Muscle layer of duodenum (tissue), 2 donors: Measurements from ENCODE around the gene PTPN3.

Experiments
- H3K27ac ChIP-seq: one replicate; pipeline ENCODE4 v1.7.0; 2013; ENCODE audit warnings: mild to moderate bottlenecking, low read length
- H3K27me3 ChIP-seq: one replicate; pipeline ENCODE4 v1.7.0; 2013; ENCODE audit warnings: low read depth, mild to moderate bottlenecking, control low read depth, low read length
- H3K36me3 ChIP-seq, 2 donors: one replicate each; pipeline ENCODE4 v1.7.0; 2013; ENCODE audit warnings: low read length in 2 of 2, control low read depth in 1 of 2, mild to moderate bottlenecking in 1 of 2; ENCODE audit not compliant: insufficient read depth in 2 of 2, control insufficient read depth in 1 of 2
- H3K4me1 ChIP-seq, 2 donors: one replicate each; pipeline ENCODE4 v1.7.0; 2013; ENCODE audit warnings: low read length in 2 of 2, mild to moderate bottlenecking in 2 of 2, control low read depth in 1 of 2, moderate library complexity in 1 of 2; ENCODE audit not compliant: insufficient read depth in 2 of 2, control insufficient read depth in 1 of 2
- H3K4me3 ChIP-seq, 2 donors: one replicate each; pipeline ENCODE4 v1.7.0; 2013; ENCODE audit warnings: low read length in 2 of 2, low read depth in 1 of 2, mild to moderate bottlenecking in 1 of 2
- H3K9me3 ChIP-seq, 2 donors: one replicate each; pipeline ENCODE4 v1.7.0; 2013; ENCODE audit warnings: low read length in 2 of 2, control low read depth in 1 of 2, mild to moderate bottlenecking in 1 of 2; ENCODE audit not compliant: control insufficient read depth in 1 of 2
- donor health status: healthy.

Gene PTPN3

GRCh38 chr9:109488351-109488750 is 9.8 kb downstream of the PTPN3 start:
- Histone ChIP-seq H3K4me3 (no peak overlapping the region), H3K36me3 (no peaks in the 10 kb centered on the region), H3K9me3 (no peaks in the 10 kb centered on the region), H3K4me1 (no peaks in the 10 kb centered on the region), H3K27ac (no peak overlapping the region), H3K27me3 (peaks cover 4% of the 10 kb centered on the region)

DNA sequence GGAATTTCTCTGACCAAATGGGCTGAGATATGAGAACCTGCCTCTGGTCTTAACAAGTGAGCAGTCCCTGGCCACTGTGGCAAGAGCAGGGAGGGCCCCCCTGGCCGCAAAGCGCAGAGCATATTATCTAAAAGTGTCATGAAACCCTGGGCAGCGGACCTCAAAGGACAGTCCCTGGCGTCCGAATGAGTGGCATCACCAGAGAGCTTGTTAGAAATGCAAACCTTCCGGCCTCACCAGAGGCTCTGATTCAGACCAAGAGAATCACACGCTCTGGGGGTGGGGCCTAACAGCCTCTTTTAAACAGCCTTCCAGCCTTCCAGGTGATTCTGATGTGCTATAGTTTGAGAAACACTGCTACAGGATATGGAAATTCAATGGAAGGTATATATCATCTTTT is 10.9 kb downstream of the PTPN3 start:
- Histone ChIP-seq H3K27me3 (peaks cover 2% of the 10 kb centered on the region), H3K9me3 (no peaks in the 10 kb centered on the region), H3K4me1 (no peaks in the 10 kb centered on the region), H3K27ac (no peak overlapping the region), H3K4me3 (no peak overlapping the region), H3K36me3 (no peaks in the 10 kb centered on the region)

DNA sequence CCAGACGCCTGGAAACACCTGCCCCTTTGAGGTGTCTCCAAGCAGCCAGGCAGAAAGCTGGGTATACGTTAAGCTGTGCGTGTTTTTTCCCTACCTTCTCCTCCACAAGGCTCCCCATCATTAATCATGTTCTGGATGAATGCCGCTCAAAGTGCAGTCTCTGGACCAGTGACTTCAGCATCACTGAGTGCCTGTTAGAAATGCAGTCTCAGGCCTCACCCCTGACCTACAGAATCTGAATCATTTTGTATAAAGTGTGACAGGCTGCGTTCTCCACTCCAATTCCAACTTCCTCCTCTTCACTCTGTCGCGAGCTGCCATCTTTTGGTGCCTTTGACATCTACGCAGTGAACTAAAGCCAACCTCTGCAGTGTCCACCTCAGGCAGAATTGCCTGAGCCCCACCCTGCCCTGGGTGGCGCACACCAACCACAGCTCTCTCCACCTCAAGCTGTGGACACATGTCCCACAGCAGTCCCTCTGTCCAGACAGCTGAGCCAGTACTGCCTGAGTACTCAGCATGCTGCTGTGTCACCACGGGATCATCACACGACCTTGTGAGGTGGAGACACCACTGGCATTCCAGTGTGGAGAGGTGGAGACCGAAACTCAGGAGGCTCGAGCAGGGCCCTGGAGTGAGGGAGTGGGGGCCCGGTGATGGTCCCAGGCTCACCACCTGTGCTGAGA is 14.2 kb downstream of the PTPN3 start:
- Histone ChIP-seq H3K4me3 (no peak overlapping the region), H3K9me3 (no peaks in the 10 kb centered on the region), H3K27me3 (no peaks in the 10 kb centered on the region), H3K27ac (no peak overlapping the region), H3K36me3 (no peaks in the 10 kb centered on the region), H3K4me1 (no peaks in the 10 kb centered on the region)

DNA sequence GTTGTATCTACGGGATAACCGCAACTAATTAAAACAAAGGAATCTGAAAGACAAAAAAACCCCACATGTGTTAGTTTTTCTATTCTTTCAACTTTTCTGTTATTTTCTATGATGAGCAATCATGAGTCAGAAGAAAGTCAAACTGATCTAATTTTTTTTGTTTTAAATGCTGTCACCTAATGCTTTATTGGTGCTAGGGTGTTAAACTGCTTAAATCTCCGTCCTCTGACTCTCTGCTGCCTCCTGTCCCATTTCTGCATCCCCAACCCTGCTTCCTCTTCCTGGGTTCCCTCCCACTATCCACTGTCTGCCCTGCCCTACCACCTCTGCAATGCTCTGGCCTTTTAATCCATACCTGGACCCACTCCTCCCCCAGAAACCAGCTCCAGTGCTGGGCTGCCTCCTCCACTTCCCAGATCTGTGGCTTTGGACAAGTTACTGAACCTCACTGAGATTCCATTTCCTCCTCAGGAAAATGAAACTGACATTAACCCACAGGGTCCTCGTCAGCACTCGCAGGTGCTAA is 15.7 kb downstream of the PTPN3 start:
- H3K27me3 ChIP-seq, result no peaks in the 10 kb centered on the region
- no peak overlapping the region for H3K27ac ChIP-seq
- H3K9me3 ChIP-seq, result no peaks in the 10 kb centered on the region
- H3K36me3 ChIP-seq, result no peaks in the 10 kb centered on the region
- H3K4me1 ChIP-seq, result no peaks in the 10 kb centered on the region
- no peak overlapping the region for H3K4me3 ChIP-seq

GRCh38 chr9:109481856-109482255 is 16.3 kb downstream of the PTPN3 start:
- Histone ChIP-seq H3K27ac (no peak overlapping the region), H3K36me3 (no peaks in the 10 kb centered on the region), H3K4me3 (no peak overlapping the region), H3K4me1 (no peaks in the 10 kb centered on the region), H3K9me3 (no peaks in the 10 kb centered on the region), H3K27me3 (no peaks in the 10 kb centered on the region)

DNA sequence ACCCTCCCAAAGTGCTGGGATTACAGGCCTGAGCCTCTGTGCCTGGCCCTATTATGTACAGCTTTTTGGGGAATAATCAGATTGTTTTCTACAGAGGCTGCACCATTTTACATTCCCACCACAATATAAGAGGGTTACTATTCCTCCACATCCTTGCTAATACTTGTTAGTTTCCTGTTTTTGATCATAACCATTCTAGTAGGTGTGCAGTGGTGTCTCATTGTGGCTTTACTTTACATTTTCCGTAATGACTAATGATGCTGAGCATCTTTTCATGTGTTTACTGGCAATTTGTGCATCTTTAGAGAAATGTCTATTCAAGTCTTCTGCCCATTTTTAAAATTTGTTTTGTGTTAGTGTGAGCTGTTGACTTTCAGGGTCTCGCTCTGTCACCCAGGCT is 18.3 kb downstream of the PTPN3 start:
- no peak overlapping the region for H3K27ac ChIP-seq
- H3K4me1 ChIP-seq, result peaks cover 0 to 4% of the 10 kb centered on the region in 2 donors
- no peak overlapping the region for H3K4me3 ChIP-seq
- no peaks in the 10 kb centered on the region for H3K36me3 ChIP-seq
- no peaks in the 10 kb centered on the region for H3K27me3 ChIP-seq
- no peaks in the 10 kb centered on the region for H3K9me3 ChIP-seq

DNA sequence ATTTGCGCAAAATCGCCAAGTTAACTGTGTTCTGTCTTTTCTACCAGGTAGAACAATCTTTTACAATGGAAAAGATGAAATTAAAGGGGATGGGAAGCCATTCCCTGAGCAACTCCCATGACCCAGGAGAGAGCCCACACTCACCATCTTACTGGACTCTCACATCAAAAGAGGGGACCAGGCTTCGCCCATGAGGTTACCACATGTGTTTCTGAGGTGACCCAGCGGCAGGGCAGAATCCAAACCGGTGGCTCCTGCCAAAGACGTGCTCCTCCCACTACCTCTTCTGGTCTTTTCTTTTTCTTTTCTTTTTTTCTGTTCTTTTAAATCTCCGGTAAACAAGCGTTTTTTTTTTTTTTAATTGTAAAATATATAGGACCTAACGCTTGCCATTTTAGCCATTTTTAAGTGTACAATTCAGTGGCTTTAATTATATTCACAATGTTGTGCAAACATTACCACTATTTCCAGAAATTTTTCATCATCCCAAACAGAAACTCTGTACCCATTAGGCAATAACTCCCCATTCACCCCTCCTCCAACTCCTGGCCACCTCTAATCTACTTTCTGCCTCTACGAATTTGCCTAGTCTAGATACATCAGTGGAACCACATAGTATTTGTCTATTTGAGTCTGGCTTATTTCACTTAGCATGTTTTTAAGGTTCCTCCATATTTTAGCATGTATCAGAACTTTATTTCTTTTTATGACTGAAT is 19.3 kb downstream of the PTPN3 start:
- Histone ChIP-seq H3K4me1 (peaks cover 0 to 4% of the 10 kb centered on the region in 2 donors), H3K27ac (no peak overlapping the region), H3K36me3 (no peaks in the 10 kb centered on the region), H3K4me3 (no peak overlapping the region), H3K9me3 (no peaks in the 10 kb centered on the region), H3K27me3 (no peaks in the 10 kb centered on the region)

DNA sequence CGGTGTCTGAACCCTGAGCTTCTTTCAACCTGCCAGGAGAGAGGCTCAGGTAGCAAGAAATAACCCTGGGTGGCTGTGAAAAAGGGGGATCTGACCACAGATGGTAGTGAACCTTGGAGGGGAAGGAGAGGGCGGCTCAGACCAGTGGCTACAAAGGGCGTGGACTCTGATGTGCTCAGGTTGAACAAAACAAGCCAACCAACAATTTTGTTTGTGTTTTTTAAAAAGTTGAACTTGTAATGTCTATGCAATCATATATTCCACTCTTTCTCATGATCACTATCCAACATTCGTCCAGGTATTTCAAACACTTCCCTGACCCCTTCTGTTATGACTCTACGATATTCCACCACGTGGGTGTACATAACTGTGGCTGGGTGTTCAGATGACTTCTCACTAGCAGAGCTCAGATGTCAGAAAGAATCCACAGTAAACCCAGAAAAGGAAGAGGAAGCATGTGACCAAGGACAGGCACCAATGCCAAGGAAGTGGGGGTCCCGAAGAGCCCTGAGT is 20.0 kb downstream of the PTPN3 start:
- Histone ChIP-seq H3K4me1 (peaks cover 0 to 4% of the 10 kb centered on the region in 2 donors), H3K27me3 (no peaks in the 10 kb centered on the region), H3K4me3 (no peak overlapping the region), H3K9me3 (no peaks in the 10 kb centered on the region), H3K27ac (peak overlapping the region; percentile 35), H3K36me3 (no peaks in the 10 kb centered on the region)

DNA sequence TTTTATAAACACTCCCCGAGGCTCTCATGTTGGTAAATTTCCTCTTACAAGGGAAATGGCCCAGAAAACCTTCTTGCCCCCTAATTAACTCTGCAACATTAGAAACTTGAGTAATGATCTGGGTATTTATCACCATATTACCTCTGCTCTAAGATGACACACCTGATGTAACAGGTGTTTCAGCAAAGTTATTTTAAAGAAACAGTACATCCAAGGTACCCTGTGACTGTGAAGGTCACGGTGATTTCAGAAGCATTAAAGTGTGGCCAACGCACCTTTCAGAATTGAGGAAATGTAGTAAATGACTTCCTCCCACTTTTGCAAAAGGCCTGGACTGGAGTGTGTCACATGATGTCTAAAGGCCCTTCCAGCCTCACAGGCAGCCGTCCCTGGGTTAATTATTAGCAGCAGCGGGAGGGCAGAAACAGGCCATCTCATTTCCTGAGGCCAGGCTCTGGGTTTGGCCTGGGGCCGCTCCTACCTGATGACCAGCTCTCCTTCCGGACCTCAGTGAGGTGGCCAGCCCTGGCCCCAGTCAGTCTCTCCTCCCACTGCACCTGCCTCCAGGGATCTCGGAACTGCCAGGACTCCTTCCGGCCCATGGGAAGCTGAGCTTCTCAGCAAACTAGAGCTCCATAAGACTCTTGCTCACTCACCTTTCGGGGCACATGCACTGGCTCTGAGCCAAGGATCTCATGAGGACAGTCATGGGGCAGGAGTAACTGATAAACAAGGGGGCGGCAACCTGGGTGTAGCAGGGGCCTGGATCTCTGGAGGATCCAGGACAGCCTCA is 20.7 kb downstream of the PTPN3 start:
- Histone ChIP-seq H3K27ac (peak overlapping the region; percentile 35), H3K4me1 (peaks cover 0 to 4% of the 10 kb centered on the region in 2 donors)

DNA sequence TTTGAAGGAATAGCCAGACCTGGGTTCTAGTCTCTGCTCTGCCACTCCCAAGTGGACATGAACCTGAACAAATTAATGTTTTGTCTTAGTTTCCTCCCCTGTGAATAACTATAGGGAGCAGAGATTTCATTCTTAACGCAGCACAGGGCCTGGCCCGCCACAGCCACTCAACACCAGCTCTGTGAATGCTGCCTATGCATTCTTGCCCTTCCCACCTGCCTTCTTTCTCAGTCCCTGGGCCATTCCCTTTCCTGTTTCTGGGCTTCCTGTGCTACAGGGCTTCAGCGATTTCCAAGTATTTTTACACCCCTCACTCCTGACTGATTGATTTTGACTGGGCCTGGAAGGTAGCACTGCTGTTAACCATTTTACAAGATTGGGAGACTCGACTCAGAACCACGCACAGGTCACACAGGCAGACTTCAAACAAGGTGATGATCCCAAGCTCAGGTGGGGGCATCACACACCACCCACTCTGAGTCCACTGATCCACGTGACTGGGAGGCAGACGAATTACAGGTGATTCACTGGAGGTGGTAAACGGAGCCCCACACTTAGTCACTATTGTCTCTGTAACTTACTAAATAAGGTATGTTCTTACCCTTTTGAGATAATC is 21.4 kb downstream of the PTPN3 start:
- peaks cover 0 to 4% of the 10 kb centered on the region in 2 donors for H3K4me1 ChIP-seq
- H3K36me3 ChIP-seq, result no peaks in the 10 kb centered on the region
- H3K4me3 ChIP-seq, result no peak overlapping the region
- H3K27me3 ChIP-seq, result no peaks in the 10 kb centered on the region
- no peaks in the 10 kb centered on the region for H3K9me3 ChIP-seq
- peak overlapping the region; percentile 35 for H3K27ac ChIP-seq

More for the DNA sequence above, 20.7 kb downstream of the PTPN3 start:
- H3K4me3 ChIP-seq, result no peak overlapping the region
- no peaks in the 10 kb centered on the region for H3K27me3 ChIP-seq
- no peaks in the 10 kb centered on the region for H3K9me3 ChIP-seq
- no peaks in the 10 kb centered on the region for H3K36me3 ChIP-seq

- no peaks in the 10 kb centered on the region for H3K27me3 ChIP-seq
- H3K36me3 ChIP-seq, result no peaks in the 10 kb centered on the region
- H3K4me1 ChIP-seq, result peaks cover 0 to 4% of the 10 kb centered on the region in 2 donors
- no peak overlapping the region for H3K27ac ChIP-seq
- no peak overlapping the region for H3K4me3 ChIP-seq
- no peaks in the 10 kb centered on the region for H3K9me3 ChIP-seq
These were observed 22.6 kb downstream of the PTPN3 start for GRCh38 chr9:109475526-109475925.
